IPS DF 4.7 (cell line): ENCODE results near the gene MRPL19.

Source experiments
- DNase-seq: peaks from one replicate; pipeline ENCODE4 v3.0.0-alpha.2; 2013; ENCODE audit warnings: low spot score; ENCODE audit errors: extremely low read depth

Gene MRPL19

GRCh38 chr2:75616406-75616805 lies 30.2 kb upstream of the MRPL19 start:
- no peak for DNase-seq

- DNase-seq = no peak
Observed at GRCh38 chr2:75616933-75617332, 29.6 kb upstream of the MRPL19 start.

GRCh38 chr2:75619956-75620740 lies 26.4 kb upstream of the MRPL19 start:
- DNase-seq = no peak

DNA sequence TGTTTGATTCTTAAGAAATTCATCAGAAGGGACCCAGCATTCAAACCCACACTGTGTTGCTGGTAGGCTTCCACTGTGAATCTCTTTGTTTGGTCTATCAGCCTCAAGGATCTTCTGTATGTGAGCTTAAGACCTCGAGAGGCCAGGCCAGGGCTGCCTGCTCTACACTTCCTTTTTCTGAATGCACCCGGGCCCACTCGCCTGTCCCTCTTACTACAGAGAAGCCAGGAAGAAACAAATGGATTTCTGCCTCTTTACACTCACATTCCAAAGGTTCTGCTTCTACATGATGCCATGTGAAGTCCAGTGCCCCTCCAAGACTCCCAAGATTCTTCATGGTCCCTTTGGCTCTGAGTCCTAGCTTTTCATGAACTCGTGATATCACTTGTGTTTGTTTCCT lies 25.4 kb upstream of the MRPL19 start:
- DNase-seq = no peak

GRCh38 chr2:75622500-75622899 lies 24.1 kb upstream of the MRPL19 start:
- DNase-seq = no peak

- no peak for DNase-seq
Observed at GRCh38 chr2:75622929-75623328, 23.7 kb upstream of the MRPL19 start.

DNA sequence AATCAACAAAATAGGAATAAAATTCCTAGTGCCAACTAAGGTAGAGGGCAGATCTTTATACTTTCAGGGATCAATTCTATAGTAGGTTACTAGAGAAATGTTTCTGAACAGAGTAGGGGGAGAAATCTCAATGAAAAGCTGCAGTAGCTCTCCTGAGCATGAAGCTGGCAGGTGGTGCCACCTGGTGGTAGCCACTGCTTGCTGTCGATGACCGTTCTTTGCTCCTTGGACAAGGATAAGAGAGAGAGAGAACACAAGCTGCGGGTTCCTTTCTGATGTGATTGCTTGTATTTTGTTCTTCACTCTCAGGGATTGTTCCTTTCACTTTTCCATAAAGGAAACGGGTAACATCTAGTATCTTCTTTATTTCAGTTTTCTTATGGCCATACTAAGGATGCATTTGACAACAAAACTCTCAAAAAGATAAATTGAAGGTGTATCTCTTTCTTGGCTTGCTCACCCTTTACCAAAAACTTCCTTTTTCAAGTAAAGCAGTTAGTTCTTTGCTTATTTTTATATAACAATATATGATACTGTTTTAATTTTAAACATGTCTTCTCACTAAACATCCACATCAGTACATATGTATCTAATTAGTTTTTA lies 18.6 kb upstream of the MRPL19 start:
- DNase-seq = no peak

DNA sequence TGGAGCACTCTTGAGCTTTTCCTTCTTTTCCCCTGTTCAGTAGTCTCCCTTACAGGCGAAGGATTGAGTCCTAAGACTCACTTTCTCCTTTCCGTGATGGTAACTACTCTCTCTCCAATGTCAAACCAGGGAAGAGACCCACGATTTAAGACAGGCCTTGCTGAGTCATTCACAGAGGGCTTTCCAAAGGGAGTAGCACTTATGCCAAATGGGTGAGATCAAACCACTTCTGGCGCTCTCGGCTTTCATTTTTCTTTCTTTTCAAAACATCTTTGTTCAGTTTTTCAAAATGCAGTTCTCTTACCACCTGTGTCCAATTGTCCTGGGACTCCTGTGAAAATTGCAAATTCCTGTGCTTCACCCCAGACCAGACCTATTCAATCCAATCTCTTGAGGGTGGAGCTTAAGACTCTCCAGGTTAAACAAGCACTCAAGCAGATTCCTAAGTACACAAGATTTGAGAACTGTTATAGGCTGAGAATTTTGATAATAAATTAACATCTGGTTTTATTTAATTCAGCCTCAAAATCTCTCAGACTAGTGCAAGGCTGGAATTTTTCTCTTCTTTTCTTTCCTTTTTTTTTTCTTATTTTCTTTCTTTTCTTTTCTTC lies 14.4 kb upstream of the MRPL19 start:
- no peak for DNase-seq

GRCh38 chr2:75632813-75633212 lies 13.8 kb upstream of the MRPL19 start:
- DNase-seq = no peak

GRCh38 chr2:75633620-75634019 lies 13.0 kb upstream of the MRPL19 start:
- DNase-seq = no peak

DNA sequence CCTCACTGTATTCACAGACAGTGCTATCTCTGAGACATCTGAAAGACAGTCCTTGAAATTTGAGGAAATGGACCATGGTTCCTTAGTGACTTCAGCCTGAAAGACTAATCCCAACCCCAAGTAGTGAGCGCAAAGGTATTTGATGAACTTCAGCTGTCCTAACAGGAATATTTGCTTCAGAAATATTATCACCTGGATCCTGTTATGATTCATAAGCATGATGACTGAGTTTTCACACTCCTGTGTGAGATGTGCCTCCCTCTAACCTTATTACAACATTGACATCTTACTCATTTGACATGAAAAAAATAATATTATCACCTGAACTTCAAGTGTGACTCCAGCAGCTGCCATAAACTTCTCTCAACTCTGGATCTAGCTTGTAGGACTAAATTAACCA lies 11.6 kb upstream of the MRPL19 start:
- no peak for DNase-seq

DNA sequence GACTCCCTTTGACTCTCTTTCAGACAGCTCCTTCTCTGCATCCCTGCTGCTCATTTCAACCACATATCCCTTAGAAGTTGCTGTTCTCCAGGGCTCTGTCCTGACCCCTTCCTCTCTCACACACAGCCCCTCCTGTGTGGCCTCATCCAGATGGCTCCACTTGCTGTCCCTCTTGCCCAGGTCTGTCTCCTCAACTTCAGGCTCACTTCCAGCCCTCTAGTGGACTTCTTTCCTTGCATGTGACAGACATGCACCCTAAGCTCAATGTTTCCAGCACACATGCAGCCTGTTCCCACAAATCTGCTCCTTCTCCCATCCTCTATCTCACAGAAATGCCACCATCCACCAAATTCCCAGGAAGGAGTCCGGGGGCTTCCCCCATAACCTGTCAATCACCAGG lies 9.0 kb upstream of the MRPL19 start:
- no peak for DNase-seq

DNA sequence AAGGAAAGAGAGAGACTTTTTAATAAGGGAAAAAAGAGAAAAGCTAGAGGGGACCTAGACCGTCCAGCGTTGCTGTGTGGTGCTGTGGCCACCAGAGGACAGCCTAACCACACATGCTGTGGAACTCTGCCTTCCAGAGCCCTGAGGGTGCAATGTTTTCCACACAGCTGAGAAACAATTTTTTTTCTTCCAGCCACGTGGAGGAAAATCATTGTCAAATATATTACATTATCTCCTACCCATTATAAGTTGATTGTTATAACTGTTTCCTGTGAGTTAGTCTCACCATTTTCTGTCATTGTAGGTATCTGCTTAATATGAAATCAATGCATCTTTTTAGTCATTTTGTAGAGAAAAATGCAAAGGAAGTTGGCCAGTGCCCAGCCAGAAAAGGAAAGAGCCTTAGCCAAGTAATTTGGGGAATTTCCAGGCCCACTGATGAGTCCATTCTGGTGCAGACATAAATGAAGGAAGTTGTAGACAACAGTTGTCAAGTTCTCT lies 5.9 kb upstream of the MRPL19 start:
- DNase-seq = no peak

- no peak for DNase-seq
Observed at GRCh38 chr2:75641587-75641986, 5.0 kb upstream of the MRPL19 start.

GRCh38 chr2:75643980-75644379 lies 2.6 kb upstream of the MRPL19 start:
- DNase-seq = no peak

DNA sequence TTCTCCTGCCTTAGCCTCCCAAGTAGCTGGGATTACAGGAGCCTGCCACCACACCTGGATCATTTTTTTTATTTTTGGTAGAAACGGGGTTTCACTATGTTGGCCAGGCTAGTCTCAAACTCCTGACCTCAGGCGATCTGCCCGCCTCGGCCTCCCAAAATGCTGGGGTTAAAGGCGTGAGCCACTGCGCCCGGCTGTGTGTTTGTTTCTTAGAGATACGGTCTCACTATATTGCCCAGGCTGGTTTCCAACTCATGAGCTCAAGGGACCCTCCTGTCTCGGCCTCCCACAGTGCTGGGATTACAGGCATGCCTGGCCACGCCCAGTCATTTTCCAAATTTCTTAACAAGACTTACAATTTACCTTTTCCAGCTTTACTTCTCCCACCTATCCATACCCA lies 940 bp upstream of the MRPL19 start:
- no peak for DNase-seq

GRCh38 chr2:75646090-75646582 lies 447 bp upstream of the MRPL19 start:
- no peak for DNase-seq

DNA sequence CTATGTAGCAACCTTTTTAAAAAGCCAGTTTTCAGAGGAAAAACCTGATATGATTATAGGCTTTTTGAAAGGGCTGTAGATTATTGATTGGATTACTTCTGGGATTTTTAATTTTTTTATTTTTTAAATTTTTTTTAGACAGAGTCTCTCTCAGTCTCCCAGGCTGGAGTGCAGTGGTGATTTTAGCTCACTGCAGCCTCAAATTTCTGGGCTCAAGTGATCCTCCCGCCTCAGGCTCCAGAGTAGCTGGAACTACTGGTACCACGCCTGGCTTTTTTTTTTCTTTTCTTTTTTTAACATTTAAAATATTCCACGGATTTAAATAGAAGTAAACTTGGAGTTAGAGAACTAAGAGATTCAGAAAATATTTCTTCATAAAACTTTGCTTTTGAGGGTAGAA lies 1.2 kb downstream of the MRPL19 start:
- DNase-seq = no peak

DNA sequence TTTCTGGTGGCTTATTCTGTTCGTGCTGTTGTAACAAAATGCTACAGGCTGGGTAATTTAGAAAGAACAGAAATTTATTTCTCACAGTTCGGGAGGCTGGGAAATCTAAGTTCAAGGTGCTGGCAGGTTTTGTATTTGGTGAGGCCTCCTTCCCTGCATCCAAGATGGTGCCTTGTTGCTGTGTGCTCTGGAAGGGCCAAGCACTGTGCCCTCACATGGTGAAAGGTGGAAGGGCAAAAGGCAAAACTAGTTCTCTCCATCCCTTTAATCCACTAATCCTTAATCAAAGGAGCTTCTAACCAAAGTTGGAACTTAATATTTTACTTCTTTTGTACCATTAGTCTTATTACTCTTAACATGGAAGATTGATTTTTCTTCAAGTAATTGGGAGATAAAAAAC lies 7.4 kb downstream of the MRPL19 start:
- no peak for DNase-seq

DNA sequence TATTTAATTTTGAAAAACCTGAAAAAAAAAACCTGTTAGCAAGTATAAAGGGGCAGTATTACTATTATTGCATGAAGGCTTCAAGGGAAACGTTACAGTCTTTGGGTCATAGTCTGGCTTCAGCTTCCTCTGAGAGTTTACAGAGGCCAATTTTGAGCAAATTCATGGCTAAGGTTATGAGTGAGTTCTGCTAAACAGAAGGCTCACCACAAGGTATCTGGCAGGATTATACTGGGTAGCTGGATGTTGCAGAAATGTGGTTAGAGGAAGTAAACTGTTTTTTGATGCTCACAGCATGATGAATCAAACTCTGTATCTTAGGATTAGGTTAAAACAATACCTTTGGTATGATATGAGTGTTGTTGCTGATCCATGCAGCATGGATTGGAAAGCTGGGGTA lies 9.3 kb downstream of the MRPL19 start:
- no peak for DNase-seq

DNA sequence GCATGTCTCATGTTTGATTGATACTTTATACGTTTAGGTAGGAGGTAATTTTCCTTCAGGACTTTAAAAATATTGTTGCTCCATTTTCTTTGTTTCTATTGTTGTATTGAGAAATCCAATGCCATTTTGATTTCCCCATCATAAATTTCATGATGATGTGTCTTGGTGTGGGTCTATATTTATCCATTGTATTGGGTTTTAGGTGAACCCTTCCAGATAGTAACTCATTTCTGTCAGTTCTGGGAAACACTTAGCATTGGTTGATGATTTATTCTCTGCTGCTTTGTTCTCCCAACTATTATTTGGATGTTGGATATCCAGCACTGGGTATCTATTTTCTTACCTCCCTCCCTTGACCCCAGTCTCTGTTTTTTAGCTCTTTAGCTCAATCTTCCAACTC lies 10.0 kb downstream of the MRPL19 start:
- DNase-seq = no peak

DNA sequence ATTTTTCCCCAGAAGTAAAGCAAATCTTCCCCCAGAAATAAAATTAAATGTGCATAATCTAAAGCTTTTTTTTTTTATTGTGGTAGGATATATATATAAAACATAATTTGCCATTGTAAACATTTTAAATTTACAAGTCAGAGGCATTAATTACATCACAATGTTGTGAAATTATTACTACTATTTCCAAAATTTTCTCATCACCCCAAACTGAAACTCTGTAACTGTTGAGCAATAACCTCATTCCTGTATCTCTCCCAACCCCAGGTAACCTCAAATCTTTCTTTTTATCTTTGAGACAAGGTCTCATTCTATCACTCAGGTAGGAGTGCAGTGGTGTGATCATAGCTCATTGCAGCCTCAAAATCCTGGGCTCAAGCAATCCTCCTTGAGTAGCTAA lies 11.2 kb downstream of the MRPL19 start:
- DNase-seq = no peak

- no peak for DNase-seq
Observed at GRCh38 chr2:75666911-75667310, 20.3 kb downstream of the MRPL19 start.
